ENCODE results near the gene HS6ST1.
"Not testable (repeated sequence)": the region's sequence is repeated elsewhere in the genome, so short reads cannot be mapped to it uniquely, and the experiment has no call there.

DNA sequence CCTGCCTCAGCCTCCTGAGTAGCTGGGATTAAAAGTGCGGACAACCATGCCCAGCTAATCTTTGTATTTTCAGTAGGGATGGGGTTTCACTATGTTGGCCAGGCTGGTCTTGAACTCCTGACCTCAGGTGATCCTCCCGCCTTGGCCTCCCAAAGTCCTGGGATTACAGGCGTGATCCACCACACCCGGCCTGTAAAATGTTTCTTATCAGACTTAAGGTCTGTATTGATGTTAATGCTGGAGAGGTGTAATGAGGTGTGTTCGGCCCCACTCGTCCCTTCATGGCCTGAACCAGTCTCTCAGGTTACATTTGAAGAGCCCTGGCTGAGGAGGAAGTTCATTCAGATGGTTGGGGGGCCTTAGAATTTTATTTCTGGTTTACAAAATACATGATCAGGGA lies 66.6 kb downstream of the HS6ST1 start:
- TF ChIP-seq EZH2 (IDR thresholded peaks at IDR 0.05; ENCODE audit: borderline replicate concordance, low read depth, low read length, poor library complexity, severe bottlenecking), result not testable (repeated sequence)
- TF ChIP-seq, protein P1, sequence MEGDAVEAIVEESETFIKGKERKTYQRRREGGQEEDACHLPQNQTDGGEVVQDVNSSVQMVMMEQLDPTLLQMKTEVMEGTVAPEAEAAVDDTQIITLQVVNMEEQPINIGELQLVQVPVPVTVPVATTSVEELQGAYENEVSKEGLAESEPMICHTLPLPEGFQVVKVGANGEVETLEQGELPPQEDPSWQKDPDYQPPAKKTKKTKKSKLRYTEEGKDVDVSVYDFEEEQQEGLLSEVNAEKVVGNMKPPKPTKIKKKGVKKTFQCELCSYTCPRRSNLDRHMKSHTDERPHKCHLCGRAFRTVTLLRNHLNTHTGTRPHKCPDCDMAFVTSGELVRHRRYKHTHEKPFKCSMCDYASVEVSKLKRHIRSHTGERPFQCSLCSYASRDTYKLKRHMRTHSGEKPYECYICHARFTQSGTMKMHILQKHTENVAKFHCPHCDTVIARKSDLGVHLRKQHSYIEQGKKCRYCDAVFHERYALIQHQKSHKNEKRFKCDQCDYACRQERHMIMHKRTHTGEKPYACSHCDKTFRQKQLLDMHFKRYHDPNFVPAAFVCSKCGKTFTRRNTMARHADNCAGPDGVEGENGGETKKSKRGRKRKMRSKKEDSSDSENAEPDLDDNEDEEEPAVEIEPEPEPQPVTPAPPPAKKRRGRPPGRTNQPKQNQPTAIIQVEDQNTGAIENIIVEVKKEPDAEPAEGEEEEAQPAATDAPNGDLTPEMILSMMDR (conservative IDR thresholded peaks at IDR 0.05; ENCODE audit: low read depth, low read length), result not testable (repeated sequence)

Data from A673 (cell line).